Gastroesophageal sphincter (tissue), 4 donors: ENCODE data around the gene CHST3. TPM values are rescaled to one million over a fixed set of nuclear protein-coding genes. Genes with fewer than 3 reads are reported as not detected.

ENCODE experiments used
- ATAC-seq: fragments of 150-250 bp; one replicate; pipeline ENCODE4 v1.9.1; 2016; ENCODE audit warnings: mild to moderate bottlenecking, moderate library complexity
- H3K27ac ChIP-seq, 4 donors: fragments of 200-600 bp; sonication (generic) in 3 of 4; 1 replicate in 3 of 4; 2 replicates in 1 of 4; pipeline ENCODE4 v1.5.1; 2016 to 2019
- H3K27me3 ChIP-seq: fragments of 200-600 bp; sonication (generic); one replicate; pipeline ENCODE4 v1.5.1; 2019
- H3K36me3 ChIP-seq, 2 donors: fragments of 200-600 bp; sonication (generic); one replicate each; pipeline ENCODE4 v1.5.1; 2019; ENCODE audit warnings: control low read depth in 1 of 2
- H3K4me1 ChIP-seq, 3 donors: fragments of 200-600 bp; sonication (generic); 1 replicate in 2 of 3; 2 replicates in 1 of 3; pipeline ENCODE4 v1.5.1; 2016 to 2019; ENCODE audit warnings: control low read depth in 2 of 3
- H3K4me3 ChIP-seq, 2 donors: fragments of 200-600 bp; sonication (generic); one replicate each; pipeline ENCODE4 v1.5.1; 2019; ENCODE audit warnings: mild to moderate bottlenecking in 1 of 2, moderate library complexity in 1 of 2
- H3K9me3 ChIP-seq, 3 donors: fragments of 200-600 bp; sonication (generic); one replicate each; pipeline ENCODE4 v1.5.1; 2017 to 2019; ENCODE audit warnings: control low read depth in 2 of 3
- EP300 ChIP-seq: sonication (generic); formaldehyde crosslinking; IDR thresholded peaks from one replicate; pipeline ENCODE4 v1.6.1; 2017; ENCODE audit warnings: antibody characterized with exemption, mild to moderate bottlenecking
- POLR2A ChIP-seq, 2 donors: fragments of 450-650 bp; IDR thresholded peaks; one replicate each; pipeline ENCODE4 v1.6.1; 2017; ENCODE audit warnings: antibody characterized with exemption in 2 of 2, mild to moderate bottlenecking in 2 of 2, moderate library complexity in 1 of 2
- POLR2AphosphoS5 ChIP-seq: sonication (generic); formaldehyde crosslinking; IDR thresholded peaks from one replicate; pipeline ENCODE4 v1.6.1; 2017; ENCODE audit warnings: antibody characterized with exemption
- WGBS, 2 donors: methylation state at CpG; one replicate each; pipeline ENCODE4 v1.1.5; 2018; ENCODE audit warnings: low coverage in 1 of 2; 5-methylcytosine and 5-hydroxymethylcytosine counted together
- total RNA-seq, 4 donors: library from RNA; depleted of rRNA; stranded (reverse); fragments of >200 nt; gene quantifications; one replicate each; pipeline ENCODE4 v1.1.0, GENCODE V29; 2016
- TF ChIP-seq, protein P1 (sequence below), 4 experiments: fragments of 200-600 bp in 2 of 4; fragments of 450-650 bp in 2 of 4; sonication (generic) in 1 of 4; IDR thresholded peaks; one replicate each; pipeline ENCODE4 v1.5.1; 2017 to 2019; ENCODE audit warnings: antibody characterized with exemption in 4 of 4, mild to moderate bottlenecking in 2 of 4, moderate library complexity in 2 of 4

The CHST3 gene
- total RNA-seq, 4 donors from 2014 or later, result 31.8 to 48.0 (median 37.3) TPM

DNA sequence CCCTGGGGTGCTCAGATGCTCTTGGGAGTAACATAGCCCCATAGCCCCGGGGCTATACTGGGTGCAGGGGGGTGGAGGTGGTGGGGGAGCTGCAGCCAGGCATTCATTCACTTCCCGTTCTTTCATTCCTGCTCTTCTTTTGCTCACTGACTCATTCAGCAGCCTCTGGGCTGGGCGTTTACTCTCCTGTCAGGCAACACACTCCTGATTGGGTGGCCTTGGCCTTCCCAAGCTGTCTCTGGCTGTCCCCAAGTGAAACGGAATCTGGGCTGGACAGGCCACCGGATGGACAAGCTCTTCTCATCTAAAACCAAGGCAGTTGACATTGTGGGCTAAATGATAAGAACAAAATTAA is 34.6 kb downstream of the CHST3 start:
- Histone ChIP-seq H3K27me3 (no peaks in the 10 kb centered on the region), H3K27ac (peak overlapping the region; percentile 12 to 83 (median 80)), H3K4me1 (peaks cover 12 to 77% (median 43%) of the 10 kb centered on the region in 3 donors), H3K9me3 (no peaks in the 10 kb centered on the region), H3K36me3 (no peaks in the 10 kb centered on the region), H3K4me3 (peak overlapping the region in 1 of 2 donors; percentile 12)
- 20 to 21% methylated on average over 1 to 3 of the region's 5 CpGs for WGBS, 2 donors
- TF ChIP-seq POLR2AphosphoS5, result no peak
- TF ChIP-seq, protein P1, sequence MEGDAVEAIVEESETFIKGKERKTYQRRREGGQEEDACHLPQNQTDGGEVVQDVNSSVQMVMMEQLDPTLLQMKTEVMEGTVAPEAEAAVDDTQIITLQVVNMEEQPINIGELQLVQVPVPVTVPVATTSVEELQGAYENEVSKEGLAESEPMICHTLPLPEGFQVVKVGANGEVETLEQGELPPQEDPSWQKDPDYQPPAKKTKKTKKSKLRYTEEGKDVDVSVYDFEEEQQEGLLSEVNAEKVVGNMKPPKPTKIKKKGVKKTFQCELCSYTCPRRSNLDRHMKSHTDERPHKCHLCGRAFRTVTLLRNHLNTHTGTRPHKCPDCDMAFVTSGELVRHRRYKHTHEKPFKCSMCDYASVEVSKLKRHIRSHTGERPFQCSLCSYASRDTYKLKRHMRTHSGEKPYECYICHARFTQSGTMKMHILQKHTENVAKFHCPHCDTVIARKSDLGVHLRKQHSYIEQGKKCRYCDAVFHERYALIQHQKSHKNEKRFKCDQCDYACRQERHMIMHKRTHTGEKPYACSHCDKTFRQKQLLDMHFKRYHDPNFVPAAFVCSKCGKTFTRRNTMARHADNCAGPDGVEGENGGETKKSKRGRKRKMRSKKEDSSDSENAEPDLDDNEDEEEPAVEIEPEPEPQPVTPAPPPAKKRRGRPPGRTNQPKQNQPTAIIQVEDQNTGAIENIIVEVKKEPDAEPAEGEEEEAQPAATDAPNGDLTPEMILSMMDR (IDR thresholded peaks at IDR 0.05), result no peak
- ATAC-seq, result peak; percentile 68

DNA sequence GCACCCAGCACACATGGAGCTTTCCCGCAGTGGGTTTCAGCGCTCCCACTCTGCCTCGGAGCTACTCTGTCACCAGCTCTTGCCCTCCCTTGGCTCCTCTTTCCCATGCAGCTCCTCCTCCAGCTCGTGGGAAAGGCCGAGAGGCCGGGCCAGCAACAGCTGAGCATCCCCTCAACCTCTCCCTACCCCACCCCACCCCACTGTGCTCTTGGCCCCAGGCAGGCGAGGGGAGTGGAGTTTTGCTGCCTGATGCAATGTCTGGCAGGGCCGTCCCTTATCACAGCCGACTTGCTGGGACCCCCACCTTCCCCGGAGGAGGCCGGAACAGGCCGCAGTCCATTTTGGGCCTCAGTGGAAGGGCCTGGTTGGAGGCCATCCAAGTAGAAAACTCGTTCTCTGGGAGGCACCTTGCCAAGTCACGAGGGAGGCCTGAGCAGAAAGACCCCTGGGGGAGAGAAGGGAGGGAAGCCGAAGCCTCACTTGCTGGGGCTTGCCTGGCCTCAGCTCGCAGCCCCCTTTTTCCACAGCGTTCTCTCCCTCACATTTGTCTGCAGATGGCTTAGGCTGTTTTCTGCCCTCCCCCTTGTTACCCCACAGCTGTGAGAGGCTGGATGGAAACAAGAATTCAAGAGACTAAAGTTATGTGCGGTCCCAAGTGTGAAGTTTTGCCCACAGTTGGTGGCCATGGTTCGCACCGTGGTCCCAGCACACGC is 35.3 kb downstream of the CHST3 start:
- Histone ChIP-seq H3K36me3 (no peaks in the 10 kb centered on the region), H3K27ac (peak overlapping the region; percentile 12 to 83 (median 80)), H3K27me3 (no peaks in the 10 kb centered on the region), H3K4me3 (peak overlapping the region in 1 of 2 donors; percentile 12), H3K9me3 (no peaks in the 10 kb centered on the region), H3K4me1 (peaks cover 12 to 77% (median 43%) of the 10 kb centered on the region in 3 donors)
- 21 to 23% methylated on average over 5 to 13 of the region's 21 CpGs for WGBS, 2 donors
- peak; percentile 86 for ATAC-seq
- TF ChIP-seq POLR2AphosphoS5 (no peak), POLR2A (IDR thresholded peaks at IDR 0.05) (no peak)

DNA sequence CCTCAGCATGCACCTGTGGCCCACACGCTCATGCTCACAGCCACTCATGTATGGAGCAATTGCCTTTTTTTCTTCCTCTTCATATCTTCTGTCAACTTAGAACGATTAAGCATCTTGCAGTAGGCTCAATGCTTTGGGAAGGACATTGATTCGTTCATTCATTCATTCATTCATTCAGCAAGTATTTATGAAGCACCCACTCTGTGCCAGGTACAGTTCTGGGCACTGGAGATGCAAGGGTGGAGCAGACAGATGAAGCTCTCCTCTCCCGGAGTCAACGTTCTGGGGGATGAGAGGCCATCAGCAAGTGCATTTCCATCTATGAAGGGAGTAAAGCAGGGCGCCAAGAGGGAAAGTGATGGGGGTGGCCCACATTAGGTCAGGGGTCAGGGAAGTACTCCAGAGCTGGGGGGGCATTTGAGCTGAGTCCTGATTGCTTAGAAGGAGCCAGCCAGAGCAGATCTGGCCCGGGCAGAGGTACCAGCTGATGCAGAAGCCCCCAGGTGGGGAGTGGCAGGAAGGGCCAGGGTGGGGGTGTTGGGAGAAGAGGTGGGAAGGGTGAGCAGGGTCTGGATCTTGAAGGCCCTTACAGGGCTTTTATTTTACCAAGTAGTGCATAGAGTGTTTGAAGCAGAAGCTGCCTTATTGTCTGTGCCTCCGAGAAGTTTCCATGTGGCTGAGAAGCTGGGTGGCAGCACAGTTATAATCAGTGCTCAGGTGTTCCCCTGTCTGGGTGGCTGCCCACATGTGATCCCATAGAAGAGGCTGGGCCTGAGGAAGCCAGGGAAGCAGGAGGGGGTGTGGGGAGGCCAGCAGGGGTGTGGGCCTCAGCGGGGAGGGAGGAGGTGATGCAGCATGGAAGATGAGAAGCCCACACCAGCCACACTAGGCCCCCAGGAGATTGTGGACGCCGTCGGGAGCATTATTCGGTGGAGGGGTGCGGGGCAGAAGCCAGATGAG is 36.2 kb downstream of the CHST3 start:
- Histone ChIP-seq H3K4me1 (peaks cover 12 to 71% (median 43%) of the 10 kb centered on the region in 3 donors), H3K36me3 (peaks cover 0 to under 1% of the 10 kb centered on the region in 2 donors), H3K9me3 (no peaks in the 10 kb centered on the region), H3K27ac (peak overlapping the region in 3 of 4 donors; percentile 79 to 83 (median 82)), H3K27me3 (no peaks in the 10 kb centered on the region), H3K4me3 (no peak overlapping the region)
- no peak for ATAC-seq
- TF ChIP-seq POLR2AphosphoS5 (no peak), EP300 (no peak), POLR2A (IDR thresholded peaks at IDR 0.05) (no peak)
- TF ChIP-seq, protein P1 (IDR thresholded peaks at IDR 0.05), result no peak
- WGBS, 2 donors, result 59 to 60% methylated on average over 7 to 11 of the region's 14 CpGs

DNA sequence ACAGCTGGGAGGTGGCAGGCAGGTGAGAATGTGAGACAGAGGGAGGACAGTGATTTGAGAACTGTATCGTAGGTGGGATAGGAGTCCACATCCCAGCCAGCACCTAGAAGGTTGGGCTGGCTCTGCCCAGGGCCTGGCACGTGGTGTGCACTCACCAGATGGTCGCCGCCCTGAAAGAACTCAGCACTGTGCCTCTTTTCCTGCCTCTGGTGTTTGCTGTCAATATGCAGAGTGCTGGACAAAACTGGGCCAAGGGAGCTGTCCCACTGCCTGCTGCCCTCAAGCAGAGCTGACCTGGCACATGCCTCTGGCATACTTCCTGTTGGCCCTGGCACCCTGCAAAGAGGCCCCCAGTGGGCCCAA is 36.8 kb downstream of the CHST3 start:
- no peak for TF ChIP-seq POLR2AphosphoS5
- no peak for TF ChIP-seq EP300
- TF ChIP-seq POLR2A (IDR thresholded peaks at IDR 0.05), result no peak
- TF ChIP-seq, protein P1 (IDR thresholded peaks at IDR 0.05), result no peak
- no CpG with 5 or more reads among the region's 4 CpGs for WGBS, 2 donors
- H3K27ac ChIP-seq, result peak overlapping the region in 3 of 4 donors; percentile 79 to 83 (median 82)
- no peak for ATAC-seq
- peaks cover 0 to 7% of the 10 kb centered on the region in 2 donors for H3K36me3 ChIP-seq
- H3K27me3 ChIP-seq, result no peaks in the 10 kb centered on the region
- H3K4me1 ChIP-seq, result peaks cover 12 to 67% (median 40%) of the 10 kb centered on the region in 3 donors
- no peaks in the 10 kb centered on the region for H3K9me3 ChIP-seq
- H3K4me3 ChIP-seq, result no peak overlapping the region
